Tibial artery (tissue), 4 donors: ENCODE measurements around the gene CBL.

Experiments
- DNase-seq, 2 donors: peaks; one replicate each; pipeline ENCODE4 v3.0.0-alpha.2; 2019
- H3K27ac ChIP-seq, 2 donors: fragments of 200-600 bp; sonication (generic) in 1 of 2; 1 replicate in 1 of 2; 2 replicates in 1 of 2; pipeline ENCODE4 v1.5.1; 2018 to 2019; ENCODE audit warnings: mild to moderate bottlenecking in 1 of 2
- H3K27me3 ChIP-seq, 2 donors: fragments of 200-600 bp; sonication (generic) in 1 of 2; one replicate each; pipeline versions ENCODE4 v1.5.1 to v1.6.0; 2016 to 2019
- H3K36me3 ChIP-seq, 3 donors: fragments of 200-600 bp; sonication (generic) in 2 of 3; one replicate each; pipeline ENCODE4 v1.5.1; 2016 to 2019; ENCODE audit warnings: mild to moderate bottlenecking in 2 of 3
- H3K4me1 ChIP-seq, 4 donors: fragments of 200-600 bp; sonication (generic) in 2 of 4; 1 replicate in 3 of 4; 2 replicates in 1 of 4; pipeline ENCODE4 v1.5.1; 2016 to 2019
- H3K4me3 ChIP-seq, 2 donors: fragments of 200-600 bp; sonication (generic) in 1 of 2; 1 replicate in 1 of 2; 2 replicates in 1 of 2; pipeline ENCODE4 v1.5.1; 2018 to 2019; ENCODE audit warnings: mild to moderate bottlenecking in 2 of 2
- H3K9me3 ChIP-seq, 3 donors: fragments of 200-600 bp; sonication (generic) in 1 of 3; one replicate each; pipeline ENCODE4 v1.5.1; 2016 to 2019
- CTCF ChIP-seq, 2 experiments: fragments of 200-600 bp in 1 of 2; fragments of 450-650 bp in 1 of 2; IDR thresholded peaks; one replicate each; pipeline ENCODE4 v1.5.1; 2017 to 2019; ENCODE audit warnings: antibody characterized with exemption in 2 of 2, mild to moderate bottlenecking in 1 of 2, moderate library complexity in 1 of 2
- intact Hi-C: fragments of 100-400 bp; cut with DNase I; formaldehyde crosslinking; loops from one replicate; pipeline ENCODE4 v1.15.0; 2023; ENCODE audit warnings: low total_unique reads

Gene CBL

GRCh38 chr11:119329320-119329719 lies 123.2 kb downstream of the CBL start:
- Histone ChIP-seq H3K27ac (no peak overlapping the region), H3K36me3 (no peaks in the 10 kb centered on the region), H3K4me1 (peaks cover 0 to 5% (median 2%) of the 10 kb centered on the region in 4 donors), H3K27me3 (no peaks in the 10 kb centered on the region), H3K4me3 (no peak overlapping the region), H3K9me3 (no peaks in the 10 kb centered on the region)
- no peak for TF ChIP-seq CTCF (IDR thresholded peaks at IDR 0.05)
- no peak for DNase-seq
- intact Hi-C loops: loop anchor here (5.0 to 10.0 kb wide), 2 partner anchors 122 to 225 kb away; partner anchors contain the start of genes C2CD2L, CBL and DPAGT1

- no peaks in the 10 kb centered on the region for H3K9me3 ChIP-seq
- intact Hi-C loops: no loop called here
- no peak overlapping the region for H3K27ac ChIP-seq
- H3K36me3 ChIP-seq: no peaks in the 10 kb centered on the region
- H3K4me3 ChIP-seq: no peak overlapping the region
- no peaks in the 10 kb centered on the region for H3K27me3 ChIP-seq
- no peak for DNase-seq
- no peak for TF ChIP-seq CTCF (IDR thresholded peaks at IDR 0.05)
- H3K4me1 ChIP-seq: peaks cover 0 to 13% (median 8%) of the 10 kb centered on the region in 4 donors
Observed at GRCh38 chr11:119330237-119330636, 124.1 kb downstream of the CBL start.

- H3K4me1 ChIP-seq: peaks cover 0 to 32% (median 16%) of the 10 kb centered on the region in 4 donors
- H3K27ac ChIP-seq: no peak overlapping the region
- intact Hi-C loops: no loop called here
- no peak for DNase-seq
- no peak for TF ChIP-seq CTCF (IDR thresholded peaks at IDR 0.05)
- no peaks in the 10 kb centered on the region for H3K27me3 ChIP-seq
- no peak overlapping the region for H3K4me3 ChIP-seq
- no peaks in the 10 kb centered on the region for H3K9me3 ChIP-seq
- H3K36me3 ChIP-seq: peaks cover 0 to 13% (median 0%) of the 10 kb centered on the region in 3 donors
Observed at GRCh38 chr11:119332111-119332765, 126.1 kb downstream of the CBL start.

- H3K36me3 ChIP-seq: peaks cover 0 to 13% (median 0%) of the 10 kb centered on the region in 3 donors
- H3K4me3 ChIP-seq: peak within 1 kb of the TSS; percentile 97 to 98
- peak in 1 of 2 experiments; percentile 6 for TF ChIP-seq CTCF (IDR thresholded peaks at IDR 0.05)
- no peaks in the 10 kb centered on the region for H3K9me3 ChIP-seq
- peak within 1 kb of the TSS; percentile 89 to 92 for H3K27ac ChIP-seq
- no peaks in the 10 kb centered on the region for H3K27me3 ChIP-seq
- DNase-seq: peak; percentile 97
- peaks cover 0 to 51% (median 33%) of the 10 kb centered on the region in 4 donors for H3K4me1 ChIP-seq
- intact Hi-C loops: no loop called here
Observed at GRCh38 chr11:119334174-119334930, 128.2 kb downstream of the CBL start, which contains the start of gene RNF26. Gene RNF26 (plus strand): TSS chr11:119334527. CDS start chr11:119335123, 596 bp downstream.

GRCh38 chr11:119335091-119335654 lies 129.0 kb downstream of the CBL start:
- intact Hi-C loops: no loop called here
- Histone ChIP-seq H3K9me3 (no peaks in the 10 kb centered on the region), H3K4me1 (peaks cover 0 to 58% (median 40%) of the 10 kb centered on the region in 4 donors), H3K27ac (peak overlapping the region; percentile 89 to 92), H3K4me3 (peak overlapping the region; percentile 97 to 98), H3K36me3 (peaks cover 0 to 13% (median 0%) of the 10 kb centered on the region in 3 donors), H3K27me3 (no peaks in the 10 kb centered on the region)
- peak in 1 of 2 donors; percentile 68 for DNase-seq
- TF ChIP-seq CTCF (IDR thresholded peaks at IDR 0.05): no peak
